ENCODE results near the gene ITGA5. TPM values are rescaled to one million over a fixed set of nuclear protein-coding genes. Genes with fewer than 3 reads are reported as not detected.

The ITGA5 gene
- total and polyA plus RNA-seq, 9 of the 15 experiments (the other 6 are each of a cell fraction or from before 2014, with no cell fraction given), result 9.1 to 82.1 (median 47.4) TPM

GRCh38 chr12:54426690-54427089 is 7.6 kb upstream of the ITGA5 start (continued):
- TF ChIP-seq RREB1 (CRISPR knock-in tag; IDR thresholded peaks at IDR 0.05), result no peak

DNA sequence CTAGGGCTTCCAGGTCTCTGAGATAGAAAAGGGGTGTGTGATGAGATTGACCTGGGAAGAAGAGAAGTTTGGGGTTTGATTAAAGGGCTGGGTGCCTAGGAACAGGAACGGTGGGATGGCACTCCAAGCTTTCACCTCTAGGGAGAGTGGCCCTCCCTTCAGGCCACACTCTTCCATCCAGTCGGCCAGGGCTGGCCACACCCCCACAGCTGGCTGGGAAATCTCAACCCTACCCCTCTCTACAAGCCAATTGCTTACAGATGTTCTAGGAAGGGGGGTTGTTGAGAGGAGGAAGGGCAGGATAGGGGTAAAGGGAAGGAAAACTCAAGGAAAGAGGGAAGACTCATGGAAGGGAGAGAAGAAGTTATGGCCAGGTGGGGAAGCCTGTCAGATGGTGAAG is 6.6 kb upstream of the ITGA5 start:
- ATAC-seq (peak; percentile 25; the same call in 2 of the 3 replicates), FAIRE-seq (no peak), DNase-seq (ENCODE audit: extremely low read depth in 1 of 4, low spot score in 3 of 4) (peak in 3 of 4 experiments; percentile 43 to 46 (median 45))
- no peaks in the 10 kb centered on the region for H3K9me3 ChIP-seq (replicated peaks; ENCODE audit: control insufficient read depth, insufficient read depth, low read depth, low read length)
- WGBS (ENCODE audit: insufficient coverage, low coverage, missing lambda C conversion rate), result 5% methylated on average over 2 of the region's 2 CpGs
- H2AFZ ChIP-seq (ENCODE audit: low read depth, low read length), result no peak overlapping the region
- H3K9me1 ChIP-seq (ENCODE audit: control insufficient read depth, insufficient read depth, low read length), result no peaks in the 10 kb centered on the region
- in situ Hi-C loops (cut with MboI) (no loop called here), intact Hi-C loops (cut with micrococcal nuclease) (no loop called here)
- peaks cover 33 to 82% of the 10 kb centered on the region in 2 experiments for H3K4me1 ChIP-seq (replicated peaks in 1 of 2; ENCODE audit: control insufficient read depth in 2 of 2, insufficient read depth in 2 of 2, low read length in 2 of 2)
- H3K27me3 ChIP-seq (ENCODE audit: control insufficient read depth in 2 of 2, insufficient read depth in 2 of 2, low read length in 2 of 2), result no peaks in the 10 kb centered on the region
- no peak overlapping the region for H3K4me2 ChIP-seq (ENCODE audit: insufficient read depth, low read length)
- no peaks in the 10 kb centered on the region for H3K36me3 ChIP-seq (ENCODE audit: control insufficient read depth, insufficient read depth, low read length)
- H3K4me3 ChIP-seq, result no peak overlapping the region
- H4K20me1 ChIP-seq (replicated peaks; ENCODE audit: control insufficient read depth, insufficient read depth, low read length), result no peaks in the 10 kb centered on the region
- H3K27ac ChIP-seq (ENCODE audit: extremely low read depth, low read depth, low read length), result no peak overlapping the region
- H3K79me2 ChIP-seq (ENCODE audit: control insufficient read depth, insufficient read depth, low read length), result no peaks in the 10 kb centered on the region
- CTCF ChIA-PET (ENCODE audit: low intra/inter-chr PET ratio), result no interaction called here
- BruUV-seq (replicated peaks), result no TSS peak
- TF ChIP-seq VEZF1 (CRISPR knock-in tag; IDR thresholded peaks at IDR 0.05) (0 out of 2 replicates have a peak, but pooled peaks have one; percentile 21), ZNF347 (CRISPR knock-in tag; IDR thresholded peaks at IDR 0.05; ENCODE audit: low read depth) (no peak), TFAP4 (CRISPR knock-in tag; IDR thresholded peaks at IDR 0.05; ENCODE audit: borderline replicate concordance) (peak; percentile 63; the same call in 1 of the 2 replicates), PRMT5 (CRISPR knock-in tag; IDR thresholded peaks at IDR 0.05) (no peak)
- TF ChIP-seq, protein P1, sequence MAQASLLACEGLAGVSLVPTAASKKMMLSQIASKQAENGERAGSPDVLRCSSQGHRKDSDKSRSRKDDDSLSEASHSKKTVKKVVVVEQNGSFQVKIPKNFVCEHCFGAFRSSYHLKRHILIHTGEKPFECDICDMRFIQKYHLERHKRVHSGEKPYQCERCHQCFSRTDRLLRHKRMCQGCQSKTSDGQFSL (CRISPR knock-in tag; IDR thresholded peaks at IDR 0.05), result peak; percentile 32; the same call in 1 of the 2 replicates
- TF ChIP-seq, protein P1 (tag; IDR thresholded peaks at IDR 0.05), result no peak
- H3K9ac ChIP-seq (ENCODE audit: insufficient read depth in 1 of 2, low read depth in 2 of 2, low read length in 2 of 2), result no peak overlapping the region
- POLR2A ChIA-PET, result interaction anchor here (0.6 to 2.9 kb wide), 3 partner anchors 10 to 1388 kb away, joined by 4 to 8 read pairs (median 8); no protein-coding TSS in a partner anchor
